T-helper 2 cell (primary cell): ENCODE results near the gene FDX1.
A peak's percentile ranks its signal among the peaks of the same experiment; 100 is the strongest.
"Not testable (repeated sequence)": the region's sequence is repeated elsewhere in the genome, so short reads cannot be mapped to it uniquely, and the experiment has no call there.

Experiments used
- DNase-seq, 5 experiments: peaks; one replicate each; pipeline versions ENCODE4 v3.0.0 to v3.0.0-alpha.2; 2012 to 2022
- total RNA-seq, 2 donors: gene quantifications; one replicate each; lab custom pipeline; 2026; lab: John Stamatoyannopoulos, UW

FDX1 gene, protein sequence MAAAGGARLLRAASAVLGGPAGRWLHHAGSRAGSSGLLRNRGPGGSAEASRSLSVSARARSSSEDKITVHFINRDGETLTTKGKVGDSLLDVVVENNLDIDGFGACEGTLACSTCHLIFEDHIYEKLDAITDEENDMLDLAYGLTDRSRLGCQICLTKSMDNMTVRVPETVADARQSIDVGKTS
- total RNA-seq = 23.0 to 27.7 reads per million in 2 donors

DNA sequence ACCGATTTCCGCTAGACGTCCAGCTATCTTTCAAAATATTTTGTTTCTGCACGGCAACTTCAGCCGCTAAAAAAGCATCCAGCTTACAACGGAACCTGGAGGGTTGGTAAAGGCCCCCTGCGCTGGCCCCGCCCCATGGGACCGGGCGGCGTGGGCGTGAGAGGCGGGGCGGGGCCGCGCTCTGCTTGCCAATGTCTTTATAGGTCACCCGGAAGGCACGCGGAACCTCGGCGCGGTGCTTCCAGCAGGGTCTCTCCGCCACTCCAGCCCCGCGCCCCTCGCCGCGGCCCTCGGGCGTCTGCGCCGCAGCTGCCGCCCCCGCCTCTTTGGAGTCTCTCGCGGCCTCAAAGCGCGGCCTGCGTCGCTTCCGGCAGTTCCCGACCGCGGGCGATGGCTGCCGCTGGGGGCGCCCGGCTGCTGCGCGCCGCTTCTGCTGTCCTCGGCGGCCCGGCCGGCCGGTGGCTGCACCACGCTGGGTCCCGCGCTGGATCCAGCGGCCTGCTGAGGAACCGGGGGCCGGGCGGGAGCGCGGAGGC is at the start of gene FDX1:
Gene FDX1, plus strand, starts transcription at position 218 of the 536 bp plus-strand sequence. Its CDS starts 173 bp downstream, at position 391.
- peak; percentile 62 to 88 (median 76) for DNase-seq

DNA sequence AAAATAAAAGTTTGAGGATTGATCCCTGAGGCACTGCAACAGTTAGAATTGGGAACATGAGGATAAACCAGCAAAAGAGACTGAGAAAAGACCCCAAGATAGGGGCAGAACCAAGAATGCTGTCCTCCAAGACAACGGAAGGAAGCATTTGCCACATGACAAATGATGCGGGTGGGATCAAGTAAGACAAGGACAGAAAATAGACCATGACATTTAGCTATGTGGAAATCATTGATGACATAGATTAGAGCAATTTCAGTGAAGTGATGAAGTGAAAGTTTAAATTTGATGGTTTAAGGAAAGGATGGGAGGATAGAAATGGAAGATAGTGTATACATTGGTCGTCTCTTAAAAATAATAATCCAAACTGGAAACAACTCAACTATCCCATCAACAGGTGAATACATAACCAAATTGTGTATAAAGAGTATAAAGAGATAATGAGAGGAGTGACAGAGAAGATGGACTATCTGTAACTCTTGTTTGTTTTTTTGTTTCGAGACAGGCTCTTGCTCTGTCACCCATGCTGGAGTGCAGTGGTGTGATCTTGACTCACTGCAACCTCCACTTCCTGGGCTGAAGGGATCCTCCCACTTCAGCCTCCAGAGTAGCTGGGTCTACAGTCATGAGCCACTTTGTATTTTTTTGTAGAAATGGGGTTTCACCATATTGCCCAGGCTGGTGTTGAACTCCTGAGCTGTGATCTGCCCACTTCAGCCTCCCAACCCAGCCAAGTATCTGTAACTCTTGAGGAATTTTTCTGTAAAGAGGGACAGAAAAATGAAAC is 48.7 kb upstream of the FDX1 start:
- peak in 1 of 5 experiments; percentile 34 for DNase-seq

DNA sequence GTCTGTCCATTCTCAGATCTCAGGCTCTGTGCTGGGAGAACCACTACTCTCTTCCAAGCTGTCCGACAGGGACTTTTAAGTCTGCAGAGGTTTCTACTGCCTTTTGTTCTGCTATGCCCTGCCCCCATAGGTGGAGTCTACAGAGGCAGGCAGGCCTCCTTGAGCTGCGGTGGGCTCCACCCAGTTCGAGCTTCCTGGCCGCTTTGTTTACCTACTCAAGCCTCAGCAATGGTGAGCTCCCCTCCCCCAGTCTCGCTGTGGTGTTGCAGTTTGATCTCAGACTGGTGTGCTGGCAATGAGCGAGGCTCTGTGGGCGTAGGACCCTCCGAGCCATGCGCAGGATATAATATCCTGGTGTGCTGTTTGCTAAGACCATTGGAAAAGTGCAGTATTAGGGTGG is 41.5 kb upstream of the FDX1 start:
- peak in 1 of 5 experiments; percentile 72 for DNase-seq

DNA sequence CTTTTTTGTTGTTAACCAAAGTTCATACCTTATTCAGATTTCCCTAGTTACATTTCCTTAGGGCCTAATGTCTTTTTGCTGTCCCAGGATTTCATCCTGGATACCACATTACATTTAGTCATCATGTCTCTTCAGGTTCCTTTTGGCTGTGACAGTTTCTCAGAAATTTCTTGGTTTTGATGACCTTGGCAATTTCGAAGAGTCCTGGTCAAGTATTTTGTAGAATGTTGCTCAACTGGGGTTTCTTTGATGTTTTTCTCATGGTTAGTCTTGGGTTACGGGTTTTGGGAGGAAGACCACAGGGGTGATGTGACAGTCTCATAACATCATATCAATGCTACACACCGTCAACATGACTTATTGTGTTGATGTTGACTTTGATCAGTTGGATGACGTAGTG is 39.8 kb upstream of the FDX1 start:
- DNase-seq = no peak

DNA sequence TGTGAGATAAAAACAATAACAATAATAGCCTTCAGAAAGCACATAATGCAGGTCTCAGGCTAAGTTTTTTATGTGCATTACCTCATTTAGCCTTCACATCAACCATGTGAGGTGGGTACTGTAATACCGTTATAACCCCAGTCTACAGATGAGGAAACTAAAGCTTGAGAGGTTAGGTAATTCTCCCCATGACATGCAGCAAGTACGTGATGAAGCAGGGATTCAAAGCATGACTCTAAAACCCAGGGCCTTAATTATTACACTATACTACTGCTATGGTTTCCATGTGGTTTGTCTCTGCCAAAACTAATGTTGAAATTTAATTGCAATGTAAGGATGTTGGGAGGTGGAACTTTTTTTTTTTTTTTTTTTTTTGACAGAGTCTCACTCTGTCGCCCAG is 37.7 kb upstream of the FDX1 start:
- no peak for DNase-seq

DNA sequence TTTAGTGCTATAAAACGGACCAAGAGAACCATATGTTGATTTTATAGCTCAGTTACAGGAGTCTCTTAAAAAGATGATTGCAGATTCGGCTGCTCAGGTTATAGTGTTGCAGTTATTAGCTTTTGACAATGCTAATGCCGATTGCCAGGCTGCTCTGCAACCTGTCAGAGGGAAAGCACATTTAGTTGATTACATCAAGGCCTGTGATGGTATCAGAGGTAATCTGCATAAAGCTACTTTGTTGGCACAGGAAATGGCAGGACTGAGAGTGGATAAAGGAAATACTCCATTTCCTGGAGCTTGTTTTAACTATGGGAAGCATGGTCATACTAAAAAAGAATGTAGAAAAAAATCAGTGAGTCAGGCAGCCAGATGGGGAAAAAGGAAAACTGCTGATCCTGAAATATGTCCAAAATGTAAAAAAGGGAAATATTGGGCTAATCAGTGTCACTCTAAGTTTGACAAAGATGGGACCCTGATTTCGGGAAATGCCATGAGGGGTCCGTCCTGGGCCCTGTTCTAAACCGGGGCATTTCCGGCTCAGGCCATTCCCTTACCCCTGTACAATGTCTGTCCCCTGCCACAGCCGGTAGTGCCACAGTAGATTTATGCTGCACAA is 32.0 kb upstream of the FDX1 start:
- not testable (repeated sequence) for DNase-seq

DNA sequence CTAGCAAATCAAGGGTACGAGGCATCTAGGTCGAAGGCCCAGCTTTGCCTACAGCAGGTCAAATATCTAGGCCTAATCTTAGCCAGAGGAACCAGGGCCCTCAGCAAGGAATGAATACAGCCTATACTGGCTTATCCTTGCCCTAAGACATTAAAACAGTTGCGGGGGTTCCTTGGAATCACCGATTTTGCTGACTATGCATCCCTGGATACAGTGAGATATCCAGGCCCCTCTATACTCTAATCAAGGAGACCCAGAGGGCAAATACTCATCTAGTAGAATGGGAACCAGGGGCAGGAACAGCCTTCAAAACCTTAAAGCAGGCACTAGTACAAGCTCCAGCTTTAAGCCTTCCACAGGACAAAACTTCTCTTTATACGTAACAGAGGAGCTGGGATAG is 26.2 kb upstream of the FDX1 start:
- DNase-seq = not testable (repeated sequence)

DNA sequence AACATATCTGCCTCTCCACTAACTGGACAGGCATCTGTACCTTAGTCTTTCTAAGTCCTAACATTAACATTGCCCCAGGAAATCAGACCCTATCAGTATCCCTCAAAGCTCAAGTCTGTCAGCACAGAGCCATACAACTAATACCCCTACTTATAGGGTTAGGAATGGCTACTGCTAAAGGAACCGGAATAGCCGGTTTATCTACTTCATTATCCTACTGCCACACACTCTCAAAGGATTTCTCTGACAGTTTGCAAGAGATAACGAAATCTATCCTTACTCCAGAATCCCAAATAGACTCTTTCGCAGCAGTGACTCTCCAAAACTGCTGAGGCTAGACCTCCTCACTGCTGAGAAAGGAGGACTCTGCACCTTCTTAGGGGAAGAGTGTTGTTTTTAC is 24.1 kb upstream of the FDX1 start:
- DNase-seq = not testable (repeated sequence)

DNA sequence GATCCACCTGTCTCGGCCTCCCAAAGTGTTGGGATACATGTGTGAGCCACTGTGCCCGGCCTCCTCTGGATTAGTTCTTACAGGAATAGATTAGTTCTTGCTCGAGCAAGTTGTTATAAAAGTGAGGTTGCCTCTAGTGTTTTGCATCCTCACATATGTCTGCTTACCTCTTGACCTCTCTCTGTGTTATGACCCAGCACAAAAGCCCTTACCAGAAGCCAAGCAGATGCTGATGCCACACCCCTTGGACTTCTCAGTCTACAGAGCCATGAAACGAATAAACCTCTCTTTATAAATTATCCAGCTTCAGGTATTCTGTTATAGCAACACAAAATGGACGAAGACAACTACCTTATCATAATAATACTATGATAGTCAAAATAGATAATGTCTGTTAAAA is 22.4 kb upstream of the FDX1 start:
- no peak for DNase-seq

DNA sequence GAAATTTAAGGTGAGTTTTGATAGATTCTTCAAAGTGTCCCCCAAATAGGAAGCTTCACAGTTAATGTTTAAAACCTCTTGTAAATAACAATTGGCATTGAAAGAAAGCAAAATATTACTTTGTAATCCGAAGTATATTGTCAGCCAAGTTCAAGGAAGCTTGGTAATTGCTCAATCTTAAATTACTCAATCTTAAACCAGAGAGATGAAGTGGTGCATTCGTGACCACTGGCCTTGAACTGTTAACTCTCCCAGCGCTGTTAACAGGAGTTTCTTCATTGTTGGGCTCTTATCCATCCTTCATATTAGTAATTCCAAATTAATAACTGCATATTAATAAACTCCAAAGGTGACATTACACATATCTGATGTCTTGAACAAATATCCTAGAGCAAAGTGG is 20.6 kb upstream of the FDX1 start:
- no peak for DNase-seq

DNA sequence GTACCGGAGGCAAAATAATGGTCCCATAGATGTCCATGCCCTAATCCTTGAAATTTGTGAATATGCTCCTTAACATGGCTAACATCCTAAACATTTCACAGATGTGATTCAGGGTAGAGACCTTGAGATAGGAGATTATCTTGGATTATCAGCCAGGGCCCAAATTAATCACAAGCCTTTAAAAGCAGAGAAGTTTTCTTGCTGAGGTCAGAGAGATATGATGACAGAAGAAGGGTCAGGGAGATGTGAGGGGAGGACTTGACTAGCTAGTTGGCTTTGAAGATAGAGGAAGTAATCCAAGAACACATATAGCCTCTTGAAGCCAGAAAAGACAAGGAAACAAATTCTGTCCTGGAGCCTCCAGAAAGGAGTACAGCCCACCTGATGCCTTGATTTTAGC is 19.1 kb upstream of the FDX1 start:
- no peak for DNase-seq

DNA sequence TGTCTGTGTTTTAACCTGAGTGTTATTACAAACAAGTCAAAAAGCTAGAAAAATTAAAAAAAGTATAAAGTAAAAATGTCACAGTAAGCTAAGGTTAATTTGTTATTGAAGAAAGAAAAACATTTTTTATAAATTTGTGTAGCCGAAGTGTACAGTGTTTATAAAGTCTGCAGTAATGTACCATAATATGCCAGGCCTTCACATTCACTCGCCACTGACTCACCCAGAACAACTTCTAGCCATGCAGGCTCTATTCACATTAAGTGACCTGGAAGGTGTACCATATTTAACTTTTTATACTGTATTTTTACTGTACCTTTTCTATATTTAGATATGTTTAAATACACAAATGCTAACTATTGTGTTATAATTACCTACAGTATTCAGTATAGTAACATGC is 14.7 kb upstream of the FDX1 start:
- no peak for DNase-seq

DNA sequence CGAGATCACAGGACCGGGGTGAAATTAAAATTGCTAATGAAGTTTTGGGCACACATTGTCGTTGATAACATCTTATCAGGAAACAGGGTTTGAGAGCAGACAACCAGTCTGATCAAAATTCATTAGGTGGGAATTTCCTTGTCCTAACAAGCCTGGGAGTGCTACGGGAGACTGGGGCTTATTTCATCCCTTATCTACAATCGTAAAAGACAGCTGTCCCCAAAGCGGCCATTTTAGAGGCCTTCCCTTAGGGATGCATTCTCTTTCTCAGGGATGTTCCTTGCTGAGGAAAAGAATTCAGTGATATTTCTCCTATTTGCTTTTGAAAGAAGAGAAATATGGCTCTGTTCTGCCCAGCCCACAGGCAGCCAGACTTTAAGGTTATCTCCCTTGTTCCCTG is 8.1 kb upstream of the FDX1 start:
- not testable (repeated sequence) for DNase-seq

DNA sequence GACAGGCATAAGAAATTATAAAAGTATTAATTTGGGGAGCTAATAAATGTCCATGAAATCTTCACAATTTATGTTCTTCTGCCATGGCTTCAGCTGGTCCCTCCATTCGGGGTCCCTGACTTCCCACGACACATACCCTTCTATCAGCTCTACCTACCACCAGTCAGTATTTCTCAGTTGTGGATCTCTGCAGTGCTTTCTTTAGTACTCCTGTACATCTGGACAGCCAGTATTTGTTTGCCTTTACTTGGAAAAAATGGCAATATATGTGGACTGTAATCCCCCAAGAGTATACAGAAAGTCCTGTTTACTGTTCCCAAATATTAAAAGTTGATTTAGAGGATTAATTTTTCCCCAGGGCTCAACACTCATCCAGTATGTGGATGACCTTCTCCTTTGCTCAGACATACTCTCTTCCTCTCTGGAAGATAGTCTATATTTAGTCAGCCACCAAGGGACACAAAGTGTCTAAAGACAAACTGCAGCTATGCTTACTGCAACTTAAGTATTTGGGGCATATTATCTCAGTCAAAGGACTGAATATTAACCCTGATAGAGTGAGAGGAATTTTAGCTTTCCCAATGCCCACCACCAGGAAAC is 7.3 kb upstream of the FDX1 start:
- no peak for DNase-seq

DNA sequence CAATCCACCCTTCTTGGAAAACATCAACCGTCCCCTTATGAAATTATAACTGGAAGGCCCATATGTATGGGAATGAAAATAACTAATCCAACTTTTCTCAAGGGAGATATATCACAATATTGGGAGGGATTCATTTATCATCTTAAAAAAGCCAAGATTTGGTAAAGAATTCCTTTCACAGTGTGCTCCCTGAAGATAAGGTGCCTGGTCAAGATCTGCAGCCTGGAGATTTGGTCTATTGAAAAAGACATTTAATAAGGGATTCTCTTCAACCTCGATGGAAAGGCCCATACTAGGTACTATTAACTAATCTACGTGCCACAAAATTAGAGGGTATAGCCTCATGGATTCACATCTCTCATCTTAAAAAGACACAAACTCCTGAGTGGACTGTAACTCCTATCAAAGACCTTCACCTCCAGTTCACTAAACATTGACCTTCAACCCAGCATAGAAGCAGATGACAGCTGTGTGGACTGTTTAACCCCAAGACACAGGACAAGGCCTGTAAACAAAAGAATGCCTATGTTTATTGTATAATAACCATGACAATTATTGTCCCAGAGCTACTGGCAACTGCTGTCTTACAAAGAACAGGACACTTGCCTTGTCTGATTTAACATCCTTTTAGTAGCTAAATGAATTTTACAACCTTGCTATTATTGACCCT is 4.8 kb upstream of the FDX1 start:
- DNase-seq = no peak

DNA sequence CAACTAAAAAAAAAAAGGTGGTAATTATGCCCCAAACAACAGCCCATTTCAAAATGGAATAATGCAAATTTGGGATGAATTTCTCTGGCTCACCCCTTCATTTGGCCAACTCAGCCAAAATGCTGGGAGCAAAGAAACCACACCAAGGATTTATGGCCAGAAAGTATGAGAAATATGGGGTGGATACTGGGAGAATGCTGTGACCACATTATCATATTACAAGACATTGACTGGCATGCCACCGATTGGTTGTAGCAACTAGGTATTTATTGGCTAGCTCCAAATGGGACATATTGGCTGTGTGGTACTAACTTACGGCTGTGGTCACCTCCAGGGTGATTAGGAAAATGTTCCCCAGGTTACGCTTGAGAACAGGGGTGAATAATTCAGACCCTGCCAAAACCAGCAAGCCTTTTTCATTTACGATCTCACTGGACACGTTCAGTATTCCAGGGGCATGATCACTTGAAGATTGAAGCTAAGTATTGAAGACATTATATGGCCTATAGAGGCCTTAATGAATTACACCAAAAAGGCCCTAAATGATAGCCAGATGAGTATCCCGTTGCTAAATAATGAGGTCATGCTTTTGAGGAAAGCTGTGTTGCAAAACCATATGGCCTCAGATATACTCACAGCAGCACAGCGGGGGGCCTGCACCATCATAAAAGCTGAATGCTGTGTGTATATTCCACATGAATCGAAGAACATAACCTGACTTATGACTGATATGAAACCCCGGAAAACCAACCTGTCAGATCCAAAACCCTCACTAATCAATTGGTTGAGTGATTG is 3.8 kb upstream of the FDX1 start:
- no peak for DNase-seq

DNA sequence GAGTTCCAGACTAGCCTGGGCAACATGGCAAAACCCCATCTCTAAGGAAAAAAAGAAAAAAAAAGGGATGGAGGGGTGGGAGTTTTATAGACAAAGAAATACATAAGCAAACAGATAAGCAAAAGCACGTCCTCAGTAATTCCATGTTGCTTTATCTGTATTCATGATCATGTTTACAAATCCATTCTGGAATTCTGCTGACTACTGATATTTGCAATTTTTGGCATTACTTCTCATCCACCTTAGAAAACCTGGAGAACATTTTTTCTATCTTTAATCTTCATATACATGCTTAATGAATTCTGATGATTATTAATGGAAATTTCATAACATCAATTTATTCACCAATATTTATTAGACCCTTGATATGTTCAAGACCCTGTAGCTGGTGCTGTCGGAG is 1.7 kb upstream of the FDX1 start:
- DNase-seq = no peak

DNA sequence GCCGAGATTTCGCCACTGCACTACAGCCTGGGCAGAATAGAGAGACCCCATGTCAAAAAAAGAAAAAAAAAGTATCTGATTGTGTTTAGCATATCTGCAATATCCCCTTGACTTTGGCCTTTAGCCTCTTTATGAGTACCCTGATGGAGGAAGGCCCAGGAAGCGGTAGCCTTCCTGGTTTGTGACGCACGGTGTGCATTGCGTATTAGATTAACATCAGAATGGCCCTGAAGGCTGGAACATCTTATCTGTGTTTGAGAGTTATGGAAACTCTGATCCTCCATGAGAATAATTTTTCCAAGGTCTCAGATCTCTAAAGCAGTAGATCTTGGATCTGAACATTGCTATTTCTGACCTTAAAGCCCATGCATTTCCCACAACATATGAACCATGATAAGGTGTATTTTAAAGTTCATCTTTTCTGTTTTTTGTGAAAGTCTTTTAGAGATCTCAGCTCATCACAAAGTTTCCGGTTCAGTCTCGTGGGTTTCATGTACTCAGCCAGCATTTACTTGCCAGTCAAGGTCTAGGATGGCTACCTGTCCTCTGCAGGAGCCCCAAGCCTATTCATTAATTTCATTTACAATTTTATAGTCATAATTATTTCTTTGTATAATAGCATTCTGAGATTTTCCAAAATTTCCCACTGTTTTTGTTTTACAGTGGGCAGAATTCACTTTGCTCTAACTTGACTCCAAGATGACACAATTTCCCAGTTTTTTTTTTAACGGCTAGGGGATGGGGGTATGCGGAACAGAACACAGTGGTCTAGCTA is 605 bp upstream of the FDX1 start:
- DNase-seq = peak in 1 of 5 experiments; percentile 67

DNA sequence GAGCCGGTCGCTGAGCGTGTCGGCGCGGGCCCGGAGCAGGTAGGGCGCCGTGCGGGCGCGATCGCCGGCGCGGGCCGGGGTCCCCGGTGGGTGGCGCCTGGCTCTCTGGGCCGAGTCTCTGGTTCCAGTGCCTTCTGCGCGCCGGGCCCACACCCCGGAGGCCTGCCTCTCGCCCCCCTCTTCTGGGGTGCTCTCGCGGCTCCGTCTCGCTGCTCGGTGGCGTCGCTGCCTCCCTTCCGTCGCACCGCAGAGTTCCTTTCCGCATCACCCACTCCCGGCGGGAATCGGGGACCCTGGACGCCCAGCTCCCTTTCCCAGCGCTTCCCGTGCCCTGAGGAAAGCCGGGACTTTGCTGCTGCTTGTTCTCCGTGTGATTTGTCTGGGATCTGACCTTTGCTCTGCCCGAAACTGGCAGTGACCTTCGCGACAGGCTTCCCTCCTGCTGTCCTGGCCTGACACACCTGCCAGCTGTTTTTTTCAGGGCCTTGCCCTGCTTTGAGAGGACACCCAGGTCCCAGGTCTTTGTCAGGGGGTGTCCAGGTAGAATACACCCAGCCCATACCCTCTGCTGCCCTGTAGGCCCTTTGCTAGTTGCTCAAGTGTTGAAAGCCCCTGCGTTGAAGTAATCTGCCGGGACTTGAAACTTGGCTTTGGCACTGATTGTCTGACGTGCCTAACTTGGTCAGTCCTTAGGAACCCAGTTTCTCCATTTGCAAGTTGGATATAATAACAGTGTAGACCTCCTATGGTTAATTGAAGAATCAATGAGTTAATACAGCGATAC is 711 bp downstream of the FDX1 start:
- DNase-seq = peak; percentile 9 to 61 (median 13)

DNA sequence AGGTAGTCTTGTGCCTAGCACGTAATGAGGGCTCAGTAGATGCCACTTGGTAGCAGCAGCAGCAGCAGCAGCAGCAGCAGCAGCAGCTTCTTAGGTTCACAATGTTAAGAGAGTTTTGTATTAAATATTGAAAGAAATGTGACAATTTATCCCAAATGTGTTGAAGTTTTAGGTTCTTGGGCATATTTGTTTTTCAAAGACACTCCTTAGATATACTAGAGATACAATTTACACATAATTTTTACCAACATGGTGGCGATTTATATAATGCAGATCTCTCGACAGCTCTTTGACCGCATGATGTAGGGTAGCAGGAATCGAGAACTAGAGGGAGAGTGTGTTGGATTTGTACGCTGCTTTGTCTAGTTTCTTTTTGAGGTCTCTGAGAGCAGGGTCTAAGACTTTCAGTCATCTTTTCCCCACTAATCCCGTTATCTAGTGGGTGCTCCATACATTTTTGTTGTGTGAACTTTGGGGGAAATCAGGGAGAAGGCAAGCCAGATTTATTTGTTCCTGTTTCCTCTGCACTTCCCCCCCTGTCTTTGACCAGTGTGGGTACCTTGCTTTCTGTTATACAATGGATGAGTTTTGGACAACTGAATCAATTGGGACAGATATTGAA is 1.4 kb downstream of the FDX1 start:
- DNase-seq = peak in 2 of 5 experiments; percentile 12 to 70
